Activated CD4-positive, alpha-beta memory T cell treated with anti-CD3 and anti-CD28 coated beads, Interleukin-2, amount 10 ng/mL, durations not matched to agents 7 days and 5 days (primary cell): ENCODE measurements around the gene DAGLA. TPM values are rescaled to one million over a fixed set of nuclear protein-coding genes. Genes with fewer than 3 reads are reported as not detected.
A peak's percentile ranks its signal among the peaks of the same experiment; 100 is the strongest.

ENCODE experiments used
- CTCF ChIA-PET: fragments of 350-600 bp; sonication (Branson Sonifier 250); formaldehyde crosslinking; loops from one replicate; lab custom pipeline; 2021; ENCODE audit warnings: antibody characterized with exemption, inconsistent platforms; lab: Charles Lee
- POLR2A ChIA-PET: fragments of 350-600 bp; sonication (Branson Sonifier 250); formaldehyde crosslinking; loops from one replicate; lab custom pipeline; 2021; ENCODE audit warnings: antibody characterized with exemption; lab: Charles Lee
- DNase-seq: peaks from one replicate; pipeline ENCODE4 v3.0.0-alpha.2; 2020
- H3K27ac Mint-ChIP-seq: one replicate; pipeline ENCODE4 v1.8.0; 2021; ENCODE audit warnings: mild to moderate bottlenecking, mixed read lengths
- H3K27me3 Mint-ChIP-seq: one replicate; pipeline ENCODE4 v1.8.0; 2021; ENCODE audit warnings: mixed read lengths
- H3K36me3 Mint-ChIP-seq: one replicate; pipeline ENCODE4 v1.8.0; 2021; ENCODE audit warnings: low read depth, mixed read lengths
- H3K4me1 Mint-ChIP-seq: one replicate; pipeline ENCODE4 v1.8.0; 2021; ENCODE audit warnings: mixed read lengths
- H3K4me3 Mint-ChIP-seq: one replicate; pipeline ENCODE4 v1.8.0; 2021; ENCODE audit warnings: mild to moderate bottlenecking, mixed read lengths
- H3K9me3 Mint-ChIP-seq: one replicate; pipeline ENCODE4 v1.8.0; 2021; ENCODE audit warnings: mixed read lengths
- total RNA-seq, 2 experiments: library from RNA; stranded (reverse); gene quantifications; one replicate each; pipeline ENCODE4 v1.2.3, GENCODE V29; 2021

DAGLA gene
- total RNA-seq, 2 experiments from 2014 or later = 0.10 to 0.13 TPM

- peaks cover 42% of the 10 kb centered on the region for H3K4me1 Mint-ChIP-seq
- no peaks in the 10 kb centered on the region for H3K9me3 Mint-ChIP-seq
- H3K36me3 Mint-ChIP-seq = no peaks in the 10 kb centered on the region
- ChIA-PET CTCF (interaction anchor here (0.7 to 2.4 kb wide), 4 partner anchors 15 to 94 kb away, joined by 3 to 16 read pairs (median 4); partner anchors contain the start of genes FEN1 and TMEM258), POLR2A (interaction anchor here (0.9 to 1.5 kb wide), 2 partner anchors 14 to 32 kb away, joined by 4 to 6 read pairs; no protein-coding TSS in a partner anchor)
- no peak overlapping the region for H3K27ac Mint-ChIP-seq
- no peaks in the 10 kb centered on the region for H3K27me3 Mint-ChIP-seq
- no peak for DNase-seq
- no peak overlapping the region for H3K4me3 Mint-ChIP-seq
Observed at GRCh38 chr11:61698173-61698948, 18.2 kb downstream of the DAGLA start.

- POLR2A ChIA-PET = no interaction called here
- Mint-ChIP-seq H3K27ac (no peak overlapping the region), H3K4me1 (peaks cover 46% of the 10 kb centered on the region), H3K36me3 (no peaks in the 10 kb centered on the region), H3K4me3 (no peak overlapping the region), H3K27me3 (no peaks in the 10 kb centered on the region), H3K9me3 (no peaks in the 10 kb centered on the region)
- CTCF ChIA-PET = interaction anchor here (1.3 kb wide), 1 partner anchor 34 kb away, joined by 3 read pairs; no protein-coding TSS in a partner anchor
- DNase-seq = no peak
Observed at GRCh38 chr11:61699737-61700160, 19.6 kb downstream of the DAGLA start.

- no peak for DNase-seq
- Mint-ChIP-seq H3K4me1 (peaks cover 46% of the 10 kb centered on the region), H3K27ac (no peak overlapping the region), H3K36me3 (no peaks in the 10 kb centered on the region), H3K9me3 (no peaks in the 10 kb centered on the region), H3K27me3 (peaks cover under 1% of the 10 kb centered on the region), H3K4me3 (no peak overlapping the region)
- POLR2A ChIA-PET = no interaction called here
- CTCF ChIA-PET = interaction anchor here (1.3 kb wide), 1 partner anchor 33 kb away, joined by 3 read pairs; no protein-coding TSS in a partner anchor
Observed at GRCh38 chr11:61700212-61700611, 20.0 kb downstream of the DAGLA start.

- Mint-ChIP-seq H3K27me3 (peaks cover 3% of the 10 kb centered on the region), H3K4me1 (peaks cover 43% of the 10 kb centered on the region), H3K27ac (no peak overlapping the region), H3K4me3 (no peak overlapping the region), H3K36me3 (no peaks in the 10 kb centered on the region), H3K9me3 (no peaks in the 10 kb centered on the region)
- ChIA-PET POLR2A (no interaction called here), CTCF (interaction anchor here (1.3 kb wide), 1 partner anchor 33 kb away, joined by 3 read pairs; no protein-coding TSS in a partner anchor)
- DNase-seq = no peak
Observed at GRCh38 chr11:61700720-61701119, 20.5 kb downstream of the DAGLA start.

GRCh38 chr11:61701242-61701886, 21.2 kb downstream of the DAGLA start:
- Mint-ChIP-seq H3K4me1 (peaks cover 36% of the 10 kb centered on the region), H3K27me3 (peaks cover 3% of the 10 kb centered on the region), H3K36me3 (no peaks in the 10 kb centered on the region), H3K9me3 (no peaks in the 10 kb centered on the region), H3K27ac (no peak overlapping the region), H3K4me3 (no peak overlapping the region)
- POLR2A ChIA-PET = no interaction called here
- DNase-seq = no peak
- CTCF ChIA-PET = interaction anchor here (3.1 kb wide), 1 partner anchor 33 kb away, joined by 16 read pairs; no protein-coding TSS in a partner anchor

GRCh38 chr11:61702701-61703312, 22.6 kb downstream of the DAGLA start:
- Mint-ChIP-seq H3K27me3 (peaks cover 3% of the 10 kb centered on the region), H3K36me3 (no peaks in the 10 kb centered on the region), H3K4me3 (no peak overlapping the region), H3K27ac (no peak overlapping the region), H3K9me3 (no peaks in the 10 kb centered on the region), H3K4me1 (peaks cover 26% of the 10 kb centered on the region)
- CTCF ChIA-PET = interaction anchor here (3.1 kb wide), 1 partner anchor 31 kb away, joined by 16 read pairs; no protein-coding TSS in a partner anchor
- POLR2A ChIA-PET = no interaction called here
- DNase-seq = peak; percentile 30

- no peak overlapping the region for H3K4me3 Mint-ChIP-seq
- no peaks in the 10 kb centered on the region for H3K36me3 Mint-ChIP-seq
- POLR2A ChIA-PET = no interaction called here
Observed at GRCh38 chr11:61704838-61705237, 24.6 kb downstream of the DAGLA start.

GRCh38 chr11:61706452-61707400, 26.5 kb downstream of the DAGLA start:
- Mint-ChIP-seq H3K27ac (no peak overlapping the region), H3K9me3 (no peaks in the 10 kb centered on the region), H3K36me3 (no peaks in the 10 kb centered on the region), H3K27me3 (peaks cover 3% of the 10 kb centered on the region), H3K4me3 (no peak overlapping the region), H3K4me1 (peaks cover 17% of the 10 kb centered on the region)
- CTCF ChIA-PET = interaction anchor here (1.1 kb wide), 1 partner anchor 12 kb away, joined by 3 read pairs; no protein-coding TSS in a partner anchor
- DNase-seq = no peak
- POLR2A ChIA-PET = interaction anchor here (1.0 kb wide), 1 partner anchor 12 kb away, joined by 3 read pairs; no protein-coding TSS in a partner anchor

More at GRCh38 chr11:61704838-61705237, 24.6 kb downstream of the DAGLA start:
- H3K4me1 Mint-ChIP-seq = peaks cover 17% of the 10 kb centered on the region
- no peak overlapping the region for H3K27ac Mint-ChIP-seq
- DNase-seq = no peak
- H3K27me3 Mint-ChIP-seq = peaks cover 3% of the 10 kb centered on the region
- CTCF ChIA-PET = no interaction called here
- no peaks in the 10 kb centered on the region for H3K9me3 Mint-ChIP-seq

GRCh38 chr11:61707574-61707973, 27.4 kb downstream of the DAGLA start:
- peaks cover 12% of the 10 kb centered on the region for H3K4me1 Mint-ChIP-seq
- POLR2A ChIA-PET = interaction anchor here (1.0 kb wide), 1 partner anchor 11 kb away, joined by 3 read pairs; no protein-coding TSS in a partner anchor
- no peaks in the 10 kb centered on the region for H3K9me3 Mint-ChIP-seq
- H3K4me3 Mint-ChIP-seq = no peak overlapping the region
- H3K27me3 Mint-ChIP-seq = peaks cover 3% of the 10 kb centered on the region
- CTCF ChIA-PET = interaction anchor here (4.8 kb wide), 1 partner anchor 26 kb away, joined by 15 read pairs; no protein-coding TSS in a partner anchor
- no peaks in the 10 kb centered on the region for H3K36me3 Mint-ChIP-seq
- no peak overlapping the region for H3K27ac Mint-ChIP-seq
- no peak for DNase-seq

- H3K9me3 Mint-ChIP-seq = no peaks in the 10 kb centered on the region
- POLR2A ChIA-PET = no interaction called here
- no peaks in the 10 kb centered on the region for H3K4me1 Mint-ChIP-seq
- H3K27me3 Mint-ChIP-seq = peaks cover 3% of the 10 kb centered on the region
- H3K36me3 Mint-ChIP-seq = no peaks in the 10 kb centered on the region
- no peak for DNase-seq
- H3K4me3 Mint-ChIP-seq = no peak overlapping the region
- CTCF ChIA-PET = interaction anchor here (4.8 kb wide), 1 partner anchor 25 kb away, joined by 15 read pairs; no protein-coding TSS in a partner anchor
- H3K27ac Mint-ChIP-seq = no peak overlapping the region
Observed at GRCh38 chr11:61709110-61709509, 28.9 kb downstream of the DAGLA start.

- ChIA-PET POLR2A (no interaction called here), CTCF (interaction anchor here (4.8 kb wide), 1 partner anchor 24 kb away, joined by 15 read pairs; no protein-coding TSS in a partner anchor)
- H3K4me3 Mint-ChIP-seq = no peak overlapping the region
Observed at GRCh38 chr11:61709572-61709971, 29.4 kb downstream of the DAGLA start.

More at GRCh38 chr11:61709572-61709971, 29.4 kb downstream of the DAGLA start:
- H3K36me3 Mint-ChIP-seq = no peaks in the 10 kb centered on the region
- no peaks in the 10 kb centered on the region for H3K4me1 Mint-ChIP-seq
- no peaks in the 10 kb centered on the region for H3K9me3 Mint-ChIP-seq
- DNase-seq = no peak
- H3K27ac Mint-ChIP-seq = no peak overlapping the region
- peaks cover 3% of the 10 kb centered on the region for H3K27me3 Mint-ChIP-seq
